AG04449 (cell line): ENCODE measurements around the gene ACP2.

Experiments
- CTCF ChIA-PET: fragments of 350-600 bp; formaldehyde crosslinking; extraction: SDS; loops from one replicate; lab custom pipeline; 2021; ENCODE audit warnings: antibody characterized with exemption; lab: Yijun Ruan, JAX
- POLR2A ChIA-PET: fragments of 400-600, 350-600 bp; formaldehyde crosslinking; extraction: SDS; loops from one replicate; lab custom pipeline; 2020; ENCODE audit warnings: antibody characterized with exemption, inconsistent platforms; lab: Yijun Ruan, JAX
- DNase-seq: peaks from one replicate; pipeline ENCODE4 v3.0.0-alpha.2; 2010; ENCODE audit warnings: low read depth, low spot score
- H3K4me3 ChIP-seq: 2 replicates; pipeline ENCODE4 v1.5.1; 2011; ENCODE audit warnings: low read depth, mild to moderate bottlenecking, control low read depth, low read length
- TF ChIP-seq, protein P1 (sequence below): IDR thresholded peaks from one replicate; pipeline ENCODE4 v1.5.1; 2011; ENCODE audit warnings: mild to moderate bottlenecking, moderate library complexity, low read length, control low read depth, inconsistent platforms; ENCODE audit not compliant: insufficient read depth; ENCODE audit errors: missing control alignments

Gene ACP2

DNA sequence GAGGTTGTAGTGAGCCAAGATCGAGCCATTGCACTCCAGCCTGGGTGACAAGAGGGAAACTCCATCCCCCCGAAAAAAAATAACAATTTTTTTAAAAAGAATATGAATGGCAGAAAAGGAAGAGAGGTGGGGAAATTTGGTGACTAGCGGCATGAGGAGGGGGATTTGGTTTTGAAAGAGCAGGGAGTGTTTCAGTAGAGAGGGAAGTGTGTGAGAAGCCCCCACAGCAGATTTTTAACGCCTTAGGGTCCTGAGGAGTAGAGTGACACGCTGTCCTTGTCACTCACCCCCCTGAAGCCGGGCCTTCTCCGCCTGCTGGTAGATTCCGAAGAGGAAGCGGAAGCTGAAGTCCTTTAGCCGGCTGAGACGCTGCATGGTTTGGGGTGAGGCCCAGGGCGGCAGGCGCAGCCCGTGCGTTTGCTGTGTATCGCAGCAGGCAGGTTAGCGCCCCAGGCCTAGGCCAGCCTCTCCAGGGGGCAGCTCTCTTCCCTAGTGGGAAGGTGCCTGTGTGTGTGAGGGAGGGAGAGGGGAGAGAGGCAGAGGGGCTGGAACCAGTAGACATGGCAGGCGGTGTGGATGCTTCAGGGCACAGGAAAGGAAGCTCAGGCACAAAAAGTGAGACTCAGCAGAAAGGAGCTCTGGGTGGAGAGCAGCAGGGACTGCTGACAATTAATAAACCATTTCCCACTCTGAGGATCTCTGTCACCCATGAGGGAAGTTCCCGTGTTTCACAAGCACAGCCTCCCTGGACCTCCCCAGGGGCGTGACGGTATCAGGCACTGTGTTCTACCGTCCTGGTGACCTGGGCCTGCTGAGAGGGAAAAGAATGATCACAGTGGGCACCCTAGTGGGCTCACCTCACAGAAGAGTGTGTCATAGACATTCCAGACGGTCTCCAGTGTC is 3.9 kb downstream of the ACP2 start:
- TF ChIP-seq, protein P1, sequence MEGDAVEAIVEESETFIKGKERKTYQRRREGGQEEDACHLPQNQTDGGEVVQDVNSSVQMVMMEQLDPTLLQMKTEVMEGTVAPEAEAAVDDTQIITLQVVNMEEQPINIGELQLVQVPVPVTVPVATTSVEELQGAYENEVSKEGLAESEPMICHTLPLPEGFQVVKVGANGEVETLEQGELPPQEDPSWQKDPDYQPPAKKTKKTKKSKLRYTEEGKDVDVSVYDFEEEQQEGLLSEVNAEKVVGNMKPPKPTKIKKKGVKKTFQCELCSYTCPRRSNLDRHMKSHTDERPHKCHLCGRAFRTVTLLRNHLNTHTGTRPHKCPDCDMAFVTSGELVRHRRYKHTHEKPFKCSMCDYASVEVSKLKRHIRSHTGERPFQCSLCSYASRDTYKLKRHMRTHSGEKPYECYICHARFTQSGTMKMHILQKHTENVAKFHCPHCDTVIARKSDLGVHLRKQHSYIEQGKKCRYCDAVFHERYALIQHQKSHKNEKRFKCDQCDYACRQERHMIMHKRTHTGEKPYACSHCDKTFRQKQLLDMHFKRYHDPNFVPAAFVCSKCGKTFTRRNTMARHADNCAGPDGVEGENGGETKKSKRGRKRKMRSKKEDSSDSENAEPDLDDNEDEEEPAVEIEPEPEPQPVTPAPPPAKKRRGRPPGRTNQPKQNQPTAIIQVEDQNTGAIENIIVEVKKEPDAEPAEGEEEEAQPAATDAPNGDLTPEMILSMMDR: no peak
- ChIA-PET CTCF (interaction anchor here (3.2 to 7.0 kb wide), 3 partner anchors 10 to 14 kb away, joined by 13 to 55 read pairs (median 44); partner anchors contain the start of gene NR1H3), POLR2A (no interaction called here)
- H3K4me3 ChIP-seq: no peak overlapping the region
- DNase-seq: no peak

DNA sequence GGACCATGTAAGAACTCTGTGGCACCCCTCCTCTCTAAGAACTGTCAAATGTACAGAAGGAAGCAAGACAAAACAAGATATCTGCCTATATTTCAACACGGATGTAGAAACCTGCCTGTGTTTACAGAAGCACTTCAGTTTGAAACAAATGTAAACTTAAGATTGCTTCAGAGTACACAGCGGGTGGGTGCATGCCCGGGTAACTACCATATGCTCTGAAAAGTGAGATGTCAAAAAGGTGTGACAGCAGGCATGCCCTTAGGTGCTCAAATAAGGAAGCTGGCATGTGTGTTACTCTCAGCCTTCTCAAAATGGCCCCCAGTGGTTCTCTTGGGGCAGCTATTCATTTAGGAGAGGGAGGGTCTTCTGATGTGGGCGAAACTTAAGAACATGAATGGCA is 5.2 kb downstream of the ACP2 start:
- ChIA-PET POLR2A (no interaction called here), CTCF (interaction anchor here (0.9 to 3.2 kb wide), 4 partner anchors 9 to 66 kb away, joined by 3 to 13 read pairs (median 4); no protein-coding TSS in a partner anchor)
- TF ChIP-seq, protein P1: no peak
- DNase-seq: no peak
- no peak overlapping the region for H3K4me3 ChIP-seq

DNA sequence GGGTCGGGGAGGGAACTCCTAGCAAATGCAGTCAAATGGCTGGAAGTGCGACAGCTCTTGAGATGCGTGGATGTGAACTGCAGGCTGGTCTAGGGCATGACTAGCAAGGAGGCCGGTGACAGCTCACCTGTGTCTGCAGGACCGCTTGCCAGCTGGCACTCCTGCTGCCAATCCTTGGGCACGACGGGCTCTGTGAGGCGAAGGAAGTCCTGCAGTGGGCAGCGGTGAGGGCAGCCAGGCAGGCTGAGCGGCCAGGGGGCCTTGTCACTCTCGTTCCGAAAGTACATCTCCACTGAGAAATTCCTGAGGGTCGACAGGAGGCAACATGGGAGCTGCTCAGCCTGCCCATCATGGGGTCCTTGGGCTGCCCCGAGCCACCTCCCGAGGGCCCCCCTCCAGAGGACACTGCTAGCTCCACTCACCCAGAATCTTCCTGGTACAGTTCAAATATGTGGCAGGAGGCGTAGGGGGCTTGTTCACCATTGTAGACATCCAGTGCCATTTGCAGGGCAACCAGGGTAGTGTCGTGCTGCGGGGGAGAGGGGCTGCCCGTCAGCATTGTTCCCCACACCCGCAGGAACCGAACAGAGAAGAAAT is 5.9 kb downstream of the ACP2 start:
- TF ChIP-seq, protein P1: no peak
- H3K4me3 ChIP-seq: no peak overlapping the region
- POLR2A ChIA-PET: interaction anchor here (1.0 to 1.2 kb wide), 3 partner anchors 9 to 26 kb away, joined by 3 to 4 read pairs (median 4); no protein-coding TSS in a partner anchor
- DNase-seq: no peak
- CTCF ChIA-PET: interaction anchor here (1.2 to 3.2 kb wide), 4 partner anchors 9 to 112 kb away, joined by 3 to 13 read pairs (median 6); no protein-coding TSS in a partner anchor

DNA sequence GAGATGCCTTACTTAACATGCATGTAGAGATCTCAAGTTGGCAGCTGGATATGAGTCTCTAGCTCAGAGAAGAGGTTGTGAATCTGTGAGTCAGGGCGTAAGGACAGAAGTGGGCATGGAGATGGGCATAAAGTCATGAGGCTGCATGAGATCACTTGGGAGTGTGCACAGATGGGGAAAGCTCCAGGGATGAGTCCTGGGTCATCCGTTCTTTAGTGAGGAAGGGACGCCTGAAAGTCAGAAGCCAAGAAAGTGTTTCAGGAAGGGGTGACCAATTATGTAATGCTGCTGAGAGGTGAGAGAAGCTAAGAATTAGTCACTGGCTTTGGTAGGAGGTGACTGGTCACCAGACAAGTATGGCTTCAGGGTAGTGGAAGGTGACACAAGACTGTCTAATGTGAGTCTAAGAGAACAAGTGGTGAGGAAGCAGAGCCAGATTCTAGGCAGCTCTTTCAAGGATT is 6.7 kb downstream of the ACP2 start:
- CTCF ChIA-PET: interaction anchor here (1.0 to 3.2 kb wide), 3 partner anchors 8 to 112 kb away, joined by 3 to 13 read pairs (median 8); no protein-coding TSS in a partner anchor
- POLR2A ChIA-PET: interaction anchor here (0.7 to 1.2 kb wide), 6 partner anchors 8 to 26 kb away, joined by 3 to 5 read pairs (median 4); no protein-coding TSS in a partner anchor
- DNase-seq: no peak
- TF ChIP-seq, protein P1: no peak
- no peak overlapping the region for H3K4me3 ChIP-seq

DNA sequence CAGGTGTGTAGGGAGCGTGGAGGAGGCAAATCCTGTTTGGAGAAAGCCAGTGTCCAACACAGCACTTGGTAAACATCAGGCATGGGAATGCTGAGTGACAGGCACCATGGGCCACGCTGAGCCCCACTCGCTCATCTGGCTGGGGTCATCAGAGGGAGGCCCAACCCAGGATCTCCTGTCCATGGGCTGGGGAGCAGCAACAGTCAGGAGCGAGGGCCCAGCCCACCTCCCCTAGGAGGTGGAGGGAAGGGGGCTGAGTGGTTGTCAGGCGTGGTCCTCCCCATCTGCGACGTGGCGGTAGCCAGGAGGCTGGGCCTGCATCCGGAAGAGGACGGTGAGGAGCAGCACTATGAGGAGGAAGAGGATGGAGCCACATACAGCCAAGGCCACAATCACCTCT is 8.8 kb downstream of the ACP2 start:
- CTCF ChIA-PET: no interaction called here

More for the DNA sequence above, 8.8 kb downstream of the ACP2 start:
- no peak overlapping the region for H3K4me3 ChIP-seq
- TF ChIP-seq, protein P1: no peak
- DNase-seq: no peak
- POLR2A ChIA-PET: interaction anchor here (4.1 kb wide), 1 partner anchor 9 kb away, joined by 14 read pairs; the partner anchor contains the start of gene ACP2
